Spinal cord (tissue), 10 donors: ENCODE data around the gene ORMDL3. TPM values are rescaled to one million over a fixed set of nuclear protein-coding genes. Genes with fewer than 3 reads are reported as not detected.

ENCODE experiments used
- DNase-seq, 6 donors: peaks; one replicate each; pipeline versions ENCODE4 v3.0.0 to v3.0.0-alpha.2; 2013 to 2015; ENCODE audit warnings: low spot score in 6 of 6, low read depth in 4 of 6
- H3K27ac ChIP-seq: one replicate; pipeline ENCODE4 v1.5.1; 2013; ENCODE audit warnings: low read depth, low read length, control low read depth
- H3K27me3 ChIP-seq: one replicate; pipeline ENCODE4 v1.6.1; 2013; ENCODE audit warnings: low read length; ENCODE audit not compliant: control insufficient read depth, insufficient read depth
- H3K36me3 ChIP-seq: one replicate; pipeline ENCODE4 v1.6.1; 2013; ENCODE audit warnings: low read length; ENCODE audit not compliant: control insufficient read depth, insufficient read depth
- H3K4me1 ChIP-seq: one replicate; pipeline ENCODE4 v1.6.1; 2013; ENCODE audit warnings: low read length; ENCODE audit not compliant: control insufficient read depth, insufficient read depth
- H3K4me3 ChIP-seq: one replicate; pipeline ENCODE4 v1.5.1; 2013; ENCODE audit warnings: low read depth, low read length, control low read depth
- H3K9me3 ChIP-seq: one replicate; pipeline ENCODE4 v1.6.1; 2013; ENCODE audit warnings: low read length; ENCODE audit not compliant: control insufficient read depth, insufficient read depth
- WGBS: methylation state at CpG from one replicate; pipeline ENCODE4 v1.1.5; 2013; ENCODE audit warnings: missing lambda C conversion rate; ENCODE audit not compliant: insufficient coverage; 5-methylcytosine and 5-hydroxymethylcytosine counted together
- polyA plus RNA-seq, 2 donors: library from polyadenylated mRNA; unstranded; fragments of 120-200 nt; gene quantifications; one replicate each; pipeline ENCODE4 v1.2.1, GENCODE V29; 2013; ENCODE audit not compliant: insufficient read length in 2 of 2
- total RNA-seq, 2 donors: library from RNA; depleted of rRNA in 1 of 2; stranded (reverse); fragments of 120-200 nt in 1 of 2; fragments of >200 nt in 1 of 2; gene quantifications; one replicate each; pipeline versions ENCODE4 v1.2.3 to v1.2.4, GENCODE V29; 2013 to 2014
- donor health status: healthy.

Gene ORMDL3
- total and polyA plus RNA-seq, 4 donors, result 42.2 to 154 (median 92.8) TPM

DNA sequence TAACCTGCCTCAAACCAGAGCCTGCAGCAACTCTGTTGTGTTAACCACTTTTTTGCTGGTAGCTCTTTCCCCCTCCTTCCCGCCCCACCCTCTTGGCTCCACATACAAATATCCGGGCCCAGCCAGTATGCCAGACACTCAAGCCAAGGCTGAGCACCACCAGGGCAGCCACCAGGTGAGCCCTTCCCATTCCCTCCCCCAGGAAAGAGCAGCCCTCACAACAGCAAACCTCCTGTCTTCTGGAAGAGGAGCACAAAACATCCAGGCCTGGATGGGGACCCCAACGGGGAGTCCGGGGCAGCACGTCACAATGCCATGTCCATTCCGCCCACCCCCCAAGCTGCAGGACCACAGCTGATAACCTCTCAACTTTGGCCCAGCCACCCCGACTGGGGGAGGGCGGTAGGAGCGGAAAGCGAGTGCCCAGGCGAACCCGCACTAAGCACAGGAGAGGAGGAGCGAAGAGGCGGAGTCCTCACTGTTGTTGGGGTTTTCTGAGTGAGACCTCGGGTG lies 757 bp downstream of the ORMDL3 start:
- Histone ChIP-seq H3K27ac (peak overlapping the region; percentile 91), H3K36me3 (peaks cover 29% of the 10 kb centered on the region), H3K27me3 (no peaks in the 10 kb centered on the region), H3K9me3 (no peaks in the 10 kb centered on the region), H3K4me3 (peak overlapping the region; percentile 85), H3K4me1 (peaks cover 36% of the 10 kb centered on the region)
- peak in 1 of 6 donors; percentile 46 for DNase-seq
- 3% methylated on average over 13 of the region's 15 CpGs for WGBS

GRCh38 chr17:39926135-39926587 lies 1.2 kb downstream of the ORMDL3 start:
- Histone ChIP-seq H3K4me3 (peak overlapping the region; percentile 85), H3K9me3 (no peaks in the 10 kb centered on the region), H3K27me3 (no peaks in the 10 kb centered on the region), H3K36me3 (peaks cover 34% of the 10 kb centered on the region), H3K27ac (peak overlapping the region; percentile 91), H3K4me1 (peaks cover 36% of the 10 kb centered on the region)
- no peak for DNase-seq
- WGBS, result 58% methylated on average over 3 of the region's 4 CpGs

DNA sequence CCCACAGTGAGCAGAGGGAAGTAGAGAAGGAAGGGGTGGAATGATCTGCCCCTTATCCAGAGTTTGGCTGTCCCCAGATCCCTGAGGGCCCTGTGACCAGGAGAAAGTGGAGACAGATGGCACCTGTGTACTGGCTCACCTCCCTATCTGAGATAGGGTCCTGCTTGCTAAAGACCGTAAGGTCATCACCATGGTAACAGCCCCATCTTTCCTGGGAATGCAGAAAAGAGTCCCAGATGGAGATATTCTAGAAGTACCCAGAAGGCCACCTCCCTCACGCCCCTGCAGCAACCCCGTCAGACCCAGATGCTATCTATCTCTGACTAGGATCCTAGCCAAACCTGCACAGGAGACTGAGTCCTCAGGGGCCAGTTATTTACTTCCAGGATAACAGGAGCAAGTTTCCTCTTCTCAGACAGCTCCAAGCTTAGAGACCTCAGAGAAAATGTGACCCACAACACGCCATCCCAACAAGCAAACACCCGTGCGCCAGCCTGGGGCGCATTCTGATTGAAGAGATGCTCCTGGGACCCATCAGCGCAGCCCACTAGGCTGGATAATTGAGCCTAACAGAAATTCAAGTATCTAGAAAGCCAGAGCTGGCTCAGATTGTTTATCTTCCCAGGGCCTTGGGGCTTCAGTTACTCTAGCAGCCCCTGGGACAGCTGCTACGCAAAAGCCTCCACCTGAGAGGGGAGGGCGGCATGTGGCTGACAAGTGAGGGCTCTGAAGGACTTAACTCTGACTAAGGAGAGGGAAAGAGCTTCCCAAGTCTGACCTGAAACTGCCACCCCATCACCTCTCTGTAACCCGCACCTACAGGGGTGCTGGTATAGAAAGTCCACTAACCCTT lies 1.9 kb downstream of the ORMDL3 start:
- Histone ChIP-seq H3K4me3 (no peak overlapping the region), H3K4me1 (peaks cover 36% of the 10 kb centered on the region), H3K36me3 (peaks cover 40% of the 10 kb centered on the region), H3K27ac (no peak overlapping the region), H3K27me3 (no peaks in the 10 kb centered on the region), H3K9me3 (no peaks in the 10 kb centered on the region)
- peak in 1 of 6 donors; percentile 64 for DNase-seq
- 60% methylated on average over 8 of the region's 11 CpGs for WGBS

- WGBS, result 69% methylated on average over 3 of the region's 3 CpGs
- no peak for DNase-seq
- Histone ChIP-seq H3K4me1 (peaks cover 36% of the 10 kb centered on the region), H3K27me3 (no peaks in the 10 kb centered on the region), H3K9me3 (no peaks in the 10 kb centered on the region), H3K27ac (no peak overlapping the region), H3K4me3 (no peak overlapping the region), H3K36me3 (peaks cover 46% of the 10 kb centered on the region)
Observed at GRCh38 chr17:39924691-39925055, 2.7 kb downstream of the ORMDL3 start.

- 66% methylated on average over 12 of the region's 17 CpGs for WGBS
- no peak overlapping the region for H3K27ac ChIP-seq
- peaks cover 36% of the 10 kb centered on the region for H3K4me1 ChIP-seq
- H3K4me3 ChIP-seq, result no peak overlapping the region
- DNase-seq, result no peak
- no peaks in the 10 kb centered on the region for H3K27me3 ChIP-seq
- H3K9me3 ChIP-seq, result no peaks in the 10 kb centered on the region
- H3K36me3 ChIP-seq, result peaks cover 48% of the 10 kb centered on the region
Observed at GRCh38 chr17:39923836-39924690, 3.3 kb downstream of the ORMDL3 start.

DNA sequence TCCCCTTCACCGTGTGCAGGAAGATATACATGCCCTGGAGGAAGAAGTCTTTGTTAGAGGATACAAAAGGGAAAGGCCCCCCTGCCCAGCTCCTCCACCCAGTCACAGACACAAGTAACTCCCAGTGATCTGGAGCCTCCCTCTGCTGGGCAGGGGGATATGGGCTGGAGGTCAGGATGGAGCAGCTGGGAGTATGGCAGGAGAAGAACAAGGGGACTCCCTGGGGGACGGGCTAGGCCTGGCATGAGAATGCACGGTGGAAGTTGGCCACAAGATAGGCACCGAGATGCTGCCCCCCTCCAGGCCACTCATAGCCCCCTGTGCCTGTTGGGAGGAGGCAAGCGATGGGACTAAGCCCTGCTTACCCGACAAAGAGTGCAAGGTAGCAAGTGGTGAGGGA lies 4.2 kb downstream of the ORMDL3 start:
- H3K4me3 ChIP-seq, result no peak overlapping the region
- H3K9me3 ChIP-seq, result no peaks in the 10 kb centered on the region
- peaks cover 51% of the 10 kb centered on the region for H3K36me3 ChIP-seq
- WGBS, result 83% methylated on average over 1 of the region's 6 CpGs
- no peak overlapping the region for H3K27ac ChIP-seq
- DNase-seq, result no peak
- no peaks in the 10 kb centered on the region for H3K27me3 ChIP-seq
- H3K4me1 ChIP-seq, result peaks cover 31% of the 10 kb centered on the region

GRCh38 chr17:39922006-39922405 lies 5.4 kb downstream of the ORMDL3 start:
- H3K4me1 ChIP-seq, result peaks cover 25% of the 10 kb centered on the region
- no peak overlapping the region for H3K27ac ChIP-seq
- no peak overlapping the region for H3K4me3 ChIP-seq
- WGBS, result 87% methylated on average over 6 of the region's 6 CpGs
- no peaks in the 10 kb centered on the region for H3K9me3 ChIP-seq
- H3K27me3 ChIP-seq, result no peaks in the 10 kb centered on the region
- H3K36me3 ChIP-seq, result peaks cover 56% of the 10 kb centered on the region
- DNase-seq, result no peak

DNA sequence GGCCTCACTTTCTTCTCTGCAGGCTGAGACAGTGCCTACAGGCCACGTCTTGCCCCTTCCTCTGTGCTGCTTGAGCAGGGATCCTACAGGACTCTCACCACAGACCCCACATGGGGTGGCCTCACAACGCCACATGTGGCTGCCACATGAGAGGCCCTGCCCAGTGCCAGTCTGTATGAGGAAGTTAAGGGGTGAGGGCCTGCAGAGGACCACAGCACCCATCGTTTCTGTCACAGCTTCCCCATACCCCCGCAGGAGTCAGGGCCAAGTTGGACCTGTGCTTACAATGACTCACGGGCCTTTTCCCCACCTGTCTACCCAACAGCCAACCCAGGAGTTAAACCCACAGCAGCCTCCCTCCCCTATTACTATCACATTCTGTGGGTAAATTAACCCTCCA lies 6.1 kb downstream of the ORMDL3 start:
- H3K36me3 ChIP-seq, result peaks cover 56% of the 10 kb centered on the region
- H3K9me3 ChIP-seq, result no peaks in the 10 kb centered on the region
- whole genome bisulfite sequencing, result 83% methylated on average over 3 of the region's 5 CpGs
- H3K4me3 ChIP-seq, result no peak overlapping the region
- H3K4me1 ChIP-seq, result peaks cover 18% of the 10 kb centered on the region
- H3K27me3 ChIP-seq, result no peaks in the 10 kb centered on the region
- no peak overlapping the region for H3K27ac ChIP-seq
- no peak for DNase-seq

- no peak for DNase-seq
Observed at GRCh38 chr17:39920218-39921210, 6.9 kb downstream of the ORMDL3 start.

More at GRCh38 chr17:39920218-39921210, 6.9 kb downstream of the ORMDL3 start:
- Histone ChIP-seq H3K27me3 (no peaks in the 10 kb centered on the region), H3K27ac (no peak overlapping the region), H3K4me3 (no peak overlapping the region), H3K4me1 (peaks cover 11% of the 10 kb centered on the region), H3K36me3 (peaks cover 56% of the 10 kb centered on the region), H3K9me3 (no peaks in the 10 kb centered on the region)
- WGBS, result 82% methylated on average over 12 of the region's 19 CpGs
